ENCODE data around the gene SH3PXD2A. TPM values are rescaled to one million over a fixed set of nuclear protein-coding genes. Genes with fewer than 3 reads are reported as not detected.

The SH3PXD2A gene
- total RNA-seq, 1 donor from 2014 or later = 17.3 TPM

GRCh38 chr10:103550229-103550628, 305.1 kb downstream of the SH3PXD2A start:
- H3K27ac ChIP-seq (ENCODE audit: low read depth, low read length) = no peak overlapping the region
- H3K9me3 ChIP-seq (ENCODE audit: insufficient read depth, low read depth, low read length) = peaks cover 27% of the 10 kb centered on the region
- DNase-seq (ENCODE audit: low read depth) (no peak), FAIRE-seq (no peak)
- H3K9ac ChIP-seq (ENCODE audit: low read length) = no peak overlapping the region
- Mint-ChIP-seq H3K27me3 (ENCODE audit: low read depth, unreplicated experiment) (peaks cover 81% of the 10 kb centered on the region), H3K9me3 (ENCODE audit: unreplicated experiment) (peaks cover 6% of the 10 kb centered on the region), H3K36me3 (ENCODE audit: low read depth, unreplicated experiment) (no peaks in the 10 kb centered on the region), H3K4me3 (ENCODE audit: unreplicated experiment) (no peak overlapping the region), H3K4me1 (ENCODE audit: low read depth, unreplicated experiment) (no peaks in the 10 kb centered on the region), H3K27ac (ENCODE audit: unreplicated experiment) (no peak overlapping the region)
- no peak overlapping the region for H3K4me3 ChIP-seq (ENCODE audit: insufficient read depth, low read depth, low read length)
- H3K4me2 ChIP-seq (ENCODE audit: low read length) = no peak overlapping the region
- TF ChIP-seq EZH2 (IDR thresholded peaks at IDR 0.05; ENCODE audit: insufficient read depth, low read length) = no peak
- TF ChIP-seq, protein P1, sequence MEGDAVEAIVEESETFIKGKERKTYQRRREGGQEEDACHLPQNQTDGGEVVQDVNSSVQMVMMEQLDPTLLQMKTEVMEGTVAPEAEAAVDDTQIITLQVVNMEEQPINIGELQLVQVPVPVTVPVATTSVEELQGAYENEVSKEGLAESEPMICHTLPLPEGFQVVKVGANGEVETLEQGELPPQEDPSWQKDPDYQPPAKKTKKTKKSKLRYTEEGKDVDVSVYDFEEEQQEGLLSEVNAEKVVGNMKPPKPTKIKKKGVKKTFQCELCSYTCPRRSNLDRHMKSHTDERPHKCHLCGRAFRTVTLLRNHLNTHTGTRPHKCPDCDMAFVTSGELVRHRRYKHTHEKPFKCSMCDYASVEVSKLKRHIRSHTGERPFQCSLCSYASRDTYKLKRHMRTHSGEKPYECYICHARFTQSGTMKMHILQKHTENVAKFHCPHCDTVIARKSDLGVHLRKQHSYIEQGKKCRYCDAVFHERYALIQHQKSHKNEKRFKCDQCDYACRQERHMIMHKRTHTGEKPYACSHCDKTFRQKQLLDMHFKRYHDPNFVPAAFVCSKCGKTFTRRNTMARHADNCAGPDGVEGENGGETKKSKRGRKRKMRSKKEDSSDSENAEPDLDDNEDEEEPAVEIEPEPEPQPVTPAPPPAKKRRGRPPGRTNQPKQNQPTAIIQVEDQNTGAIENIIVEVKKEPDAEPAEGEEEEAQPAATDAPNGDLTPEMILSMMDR (IDR thresholded peaks at IDR 0.05; ENCODE audit: insufficient read depth, low read depth, low read length) = no peak
- H3K4me1 ChIP-seq (ENCODE audit: insufficient read depth, low read length) = peaks cover 1% of the 10 kb centered on the region
- peaks cover 52% of the 10 kb centered on the region for H3K27me3 ChIP-seq (ENCODE audit: insufficient read depth, low read length)
- H4K20me1 ChIP-seq (ENCODE audit: insufficient read depth, low read length) = peaks cover 10% of the 10 kb centered on the region
- H3K36me3 ChIP-seq (ENCODE audit: insufficient read depth, low read length) = no peaks in the 10 kb centered on the region
- H2AFZ ChIP-seq (ENCODE audit: low read depth, low read length) = no peak overlapping the region
- H3K79me2 ChIP-seq (ENCODE audit: insufficient read depth, low read length) = no peaks in the 10 kb centered on the region

- Histone ChIP-seq H3K4me2 (ENCODE audit: low read length) (no peak overlapping the region), H3K79me2 (ENCODE audit: insufficient read depth, low read length) (no peaks in the 10 kb centered on the region), H3K9me3 (ENCODE audit: insufficient read depth, low read depth, low read length) (peaks cover 27% of the 10 kb centered on the region), H3K4me1 (ENCODE audit: insufficient read depth, low read length) (no peaks in the 10 kb centered on the region), H3K9ac (ENCODE audit: low read length) (no peak overlapping the region), H2AFZ (ENCODE audit: low read depth, low read length) (no peak overlapping the region), H3K36me3 (ENCODE audit: insufficient read depth, low read length) (no peaks in the 10 kb centered on the region), H3K27me3 (ENCODE audit: insufficient read depth, low read length) (peaks cover 57% of the 10 kb centered on the region), H3K27ac (ENCODE audit: low read depth, low read length) (no peak overlapping the region), H4K20me1 (ENCODE audit: insufficient read depth, low read length) (peaks cover 5% of the 10 kb centered on the region), H3K4me3 (ENCODE audit: insufficient read depth, low read depth, low read length) (no peak overlapping the region)
- TF ChIP-seq, protein P1 (IDR thresholded peaks at IDR 0.05; ENCODE audit: insufficient read depth, low read depth, low read length) = no peak
- TF ChIP-seq EZH2 (IDR thresholded peaks at IDR 0.05; ENCODE audit: insufficient read depth, low read length) = no peak
- Mint-ChIP-seq H3K27me3 (ENCODE audit: low read depth, unreplicated experiment) (peaks cover 82% of the 10 kb centered on the region), H3K36me3 (ENCODE audit: low read depth, unreplicated experiment) (no peaks in the 10 kb centered on the region), H3K4me3 (ENCODE audit: unreplicated experiment) (no peak overlapping the region), H3K9me3 (ENCODE audit: unreplicated experiment) (peaks cover 6% of the 10 kb centered on the region), H3K4me1 (ENCODE audit: low read depth, unreplicated experiment) (no peaks in the 10 kb centered on the region), H3K27ac (ENCODE audit: unreplicated experiment) (no peak overlapping the region)
- DNase-seq (ENCODE audit: low read depth) = no peak
- no peak for FAIRE-seq
Observed at GRCh38 chr10:103549349-103549685, 306.1 kb downstream of the SH3PXD2A start.

GRCh38 chr10:103548581-103549348, 306.6 kb downstream of the SH3PXD2A start:
- Histone ChIP-seq H3K27me3 (ENCODE audit: insufficient read depth, low read length) (peaks cover 57% of the 10 kb centered on the region), H3K36me3 (ENCODE audit: insufficient read depth, low read length) (no peaks in the 10 kb centered on the region), H3K4me1 (ENCODE audit: insufficient read depth, low read length) (no peaks in the 10 kb centered on the region), H3K9ac (ENCODE audit: low read length) (no peak overlapping the region), H3K4me2 (ENCODE audit: low read length) (no peak overlapping the region), H3K9me3 (ENCODE audit: insufficient read depth, low read depth, low read length) (peaks cover 27% of the 10 kb centered on the region), H4K20me1 (ENCODE audit: insufficient read depth, low read length) (no peaks in the 10 kb centered on the region), H2AFZ (ENCODE audit: low read depth, low read length) (no peak overlapping the region), H3K27ac (ENCODE audit: low read depth, low read length) (no peak overlapping the region), H3K79me2 (ENCODE audit: insufficient read depth, low read length) (no peaks in the 10 kb centered on the region), H3K4me3 (ENCODE audit: insufficient read depth, low read depth, low read length) (no peak overlapping the region)
- Mint-ChIP-seq H3K9me3 (ENCODE audit: unreplicated experiment) (peaks cover 6% of the 10 kb centered on the region), H3K4me3 (ENCODE audit: unreplicated experiment) (no peak overlapping the region), H3K36me3 (ENCODE audit: low read depth, unreplicated experiment) (no peaks in the 10 kb centered on the region), H3K27ac (ENCODE audit: unreplicated experiment) (no peak overlapping the region), H3K27me3 (ENCODE audit: low read depth, unreplicated experiment) (peaks cover 81% of the 10 kb centered on the region), H3K4me1 (ENCODE audit: low read depth, unreplicated experiment) (no peaks in the 10 kb centered on the region)
- TF ChIP-seq, protein P1 (IDR thresholded peaks at IDR 0.05; ENCODE audit: insufficient read depth, low read depth, low read length) = no peak
- TF ChIP-seq EZH2 (IDR thresholded peaks at IDR 0.05; ENCODE audit: insufficient read depth, low read length) = no peak
- no peak for DNase-seq (ENCODE audit: low read depth)
- no peak for FAIRE-seq
